OCI-LY7 (cell line): ENCODE results near the gene TAS2R40. TPM values are rescaled to one million over a fixed set of nuclear protein-coding genes. Genes with fewer than 3 reads are reported as not detected.
"Not testable (repeated sequence)": the region's sequence is repeated elsewhere in the genome, so short reads cannot be mapped to it uniquely, and the experiment has no call there.

ENCODE experiments used
- BruUV-seq: library from RNA; stranded (reverse); fragments of 400-500 nt; replicated peaks from 2 replicates; lab custom pipeline; 2021; lab: Mats Ljungman, UMichigan
- CTCF ChIA-PET: fragments of 300-600 bp; sonication (Branson Sonifier 250); formaldehyde crosslinking; loops from one replicate; lab custom pipeline; 2022; ENCODE audit warnings: antibody characterized with exemption; ENCODE audit not compliant: unreplicated experiment; lab: Charles Lee
- POLR2A ChIA-PET: fragments of 300-600 bp; sonication (Branson Sonifier 250); formaldehyde crosslinking; loops from one replicate; lab custom pipeline; 2022; ENCODE audit warnings: antibody characterized with exemption; lab: Charles Lee
- DNase-seq: peaks from one replicate; pipeline ENCODE4 v3.0.0-alpha.2; 2015; ENCODE audit warnings: low spot score
- H2AFZ ChIP-seq: fragments of 200-600 bp; sonication (generic), shearing (Covaris generic); 2 replicates; pipeline ENCODE4 v1.6.1; 2014; ENCODE audit warnings: mild to moderate bottlenecking, antibody characterized with exemption, low read length, moderate library complexity
- H3K27ac ChIP-seq: fragments of 200-600 bp; sonication (generic); 2 replicates; pipeline ENCODE4 v1.5.1; 2014; ENCODE audit warnings: mixed run types, low read depth, mild to moderate bottlenecking, moderate library complexity, low read length, inconsistent platforms; ENCODE audit not compliant: poor library complexity, severe bottlenecking
- H3K36me3 ChIP-seq: fragments of 200-600 bp; sonication (generic); 2 replicates; pipeline ENCODE4 v1.6.1; 2014; ENCODE audit warnings: mild to moderate bottlenecking, antibody characterized with exemption, low read length, moderate library complexity, mixed read lengths; ENCODE audit not compliant: insufficient read depth
- H3K4me1 ChIP-seq: fragments of 200-600 bp; sonication (generic); 2 replicates; pipeline ENCODE4 v1.5.1; 2014; ENCODE audit warnings: mild to moderate bottlenecking, low read length; ENCODE audit not compliant: insufficient read depth, poor library complexity, severe bottlenecking
- H3K4me2 ChIP-seq: fragments of 200-600 bp; sonication (generic); 2 replicates; pipeline ENCODE4 v1.6.1; 2014; ENCODE audit warnings: mild to moderate bottlenecking, low read length
- H3K4me3 ChIP-seq: fragments of 200-600 bp; sonication (generic); 2 replicates; pipeline ENCODE4 v1.5.1; 2014; ENCODE audit warnings: mild to moderate bottlenecking, low read depth, low read length; ENCODE audit not compliant: poor library complexity, severe bottlenecking
- H3K79me2 ChIP-seq: fragments of 200-600 bp; sonication (generic); 2 replicates; pipeline ENCODE4 v1.6.1; 2016; ENCODE audit warnings: low read depth, mild to moderate bottlenecking, low read length, moderate library complexity, mixed read lengths; ENCODE audit not compliant: insufficient read depth
- H3K9me2 ChIP-seq: fragments of 200-600 bp; sonication (generic); 2 replicates; pipeline ENCODE4 v1.6.1; 2016; ENCODE audit warnings: mild to moderate bottlenecking, low read length, mixed read lengths; ENCODE audit not compliant: insufficient read depth
- H3K9me3 ChIP-seq: fragments of 200-600 bp; sonication (generic); 2 replicates; pipeline ENCODE4 v1.6.1; 2014; ENCODE audit warnings: mild to moderate bottlenecking, mixed run types, low read length, mixed read lengths
- H4K20me1 ChIP-seq: fragments of 200-600 bp; sonication (generic); 2 replicates; pipeline ENCODE4 v1.6.1; 2014; ENCODE audit warnings: mild to moderate bottlenecking, antibody characterized with exemption, low read length, moderate library complexity, mixed read lengths; ENCODE audit not compliant: insufficient read depth
- EZH2phosphoT487 ChIP-seq: fragments of 200-600 bp; sonication (generic); IDR thresholded peaks from 2 replicates; pipeline ENCODE4 v1.6.1; 2018; ENCODE audit warnings: low read depth, borderline replicate concordance, mild to moderate bottlenecking, mixed run types, antibody characterized with exemption, low read length, moderate library complexity, mixed read lengths
- intact Hi-C: fragments of 100-400 bp; cut with micrococcal nuclease; formaldehyde crosslinking; loops from one replicate; pipeline ENCODE4 v1.10.0; 2022; ENCODE audit not compliant: unreplicated experiment
- total RNA-seq, 2 experiments: library from RNA; depleted of rRNA in 1 of 2; stranded (reverse); fragments of >200 nt in 1 of 2; shearing (Covaris generic) in 1 of 2; gene quantifications; 2 replicates each; pipeline ENCODE4 v1.2.3, GENCODE V29; 2014 to 2022
- TF ChIP-seq, protein P1 (sequence below): fragments of 200-600 bp; sonication (generic); conservative IDR thresholded peaks from 2 replicates; pipeline ENCODE4 v1.5.1; 2014; ENCODE audit warnings: mild to moderate bottlenecking, antibody characterized with exemption, low read length, moderate library complexity, mixed read lengths

The TAS2R40 gene
- total RNA-seq, 2 experiments from 2014 or later: not detected

- no peaks in the 10 kb centered on the region for H3K36me3 ChIP-seq
- no peaks in the 10 kb centered on the region for H3K79me2 ChIP-seq
- peaks cover 15% of the 10 kb centered on the region for H3K9me3 ChIP-seq
- no peaks in the 10 kb centered on the region for H3K4me1 ChIP-seq
- ChIA-PET POLR2A (no interaction called here), CTCF (no interaction called here)
- no peaks in the 10 kb centered on the region for H4K20me1 ChIP-seq
- DNase-seq: peak; percentile 10
- H3K27ac ChIP-seq: no peak overlapping the region
- no peak overlapping the region for H2AFZ ChIP-seq
- intact Hi-C loops: no loop called here
- no peaks in the 10 kb centered on the region for H3K9me2 ChIP-seq
- H3K4me2 ChIP-seq: no peak overlapping the region
- no TSS peak for BruUV-seq
- TF ChIP-seq EZH2phosphoT487: no peak
- TF ChIP-seq, protein P1, sequence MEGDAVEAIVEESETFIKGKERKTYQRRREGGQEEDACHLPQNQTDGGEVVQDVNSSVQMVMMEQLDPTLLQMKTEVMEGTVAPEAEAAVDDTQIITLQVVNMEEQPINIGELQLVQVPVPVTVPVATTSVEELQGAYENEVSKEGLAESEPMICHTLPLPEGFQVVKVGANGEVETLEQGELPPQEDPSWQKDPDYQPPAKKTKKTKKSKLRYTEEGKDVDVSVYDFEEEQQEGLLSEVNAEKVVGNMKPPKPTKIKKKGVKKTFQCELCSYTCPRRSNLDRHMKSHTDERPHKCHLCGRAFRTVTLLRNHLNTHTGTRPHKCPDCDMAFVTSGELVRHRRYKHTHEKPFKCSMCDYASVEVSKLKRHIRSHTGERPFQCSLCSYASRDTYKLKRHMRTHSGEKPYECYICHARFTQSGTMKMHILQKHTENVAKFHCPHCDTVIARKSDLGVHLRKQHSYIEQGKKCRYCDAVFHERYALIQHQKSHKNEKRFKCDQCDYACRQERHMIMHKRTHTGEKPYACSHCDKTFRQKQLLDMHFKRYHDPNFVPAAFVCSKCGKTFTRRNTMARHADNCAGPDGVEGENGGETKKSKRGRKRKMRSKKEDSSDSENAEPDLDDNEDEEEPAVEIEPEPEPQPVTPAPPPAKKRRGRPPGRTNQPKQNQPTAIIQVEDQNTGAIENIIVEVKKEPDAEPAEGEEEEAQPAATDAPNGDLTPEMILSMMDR: no peak
- no peak overlapping the region for H3K4me3 ChIP-seq
Measured at GRCh38 chr7:143177374-143178119, 44.3 kb upstream of the TAS2R40 start.

- peaks cover 15% of the 10 kb centered on the region for H3K9me3 ChIP-seq
- DNase-seq, H3K36me3 ChIP-seq, H3K9me2 ChIP-seq, H4K20me1 ChIP-seq, H3K27ac ChIP-seq, H3K4me1 ChIP-seq, POLR2A ChIA-PET, H3K4me3 ChIP-seq, H3K79me2 ChIP-seq, BruUV-seq, H3K4me2 ChIP-seq, intact Hi-C loops, H2AFZ ChIP-seq, CTCF ChIA-PET: not testable (repeated sequence)
Measured at GRCh38 chr7:143180771-143181170, 41.1 kb upstream of the TAS2R40 start.

DNA sequence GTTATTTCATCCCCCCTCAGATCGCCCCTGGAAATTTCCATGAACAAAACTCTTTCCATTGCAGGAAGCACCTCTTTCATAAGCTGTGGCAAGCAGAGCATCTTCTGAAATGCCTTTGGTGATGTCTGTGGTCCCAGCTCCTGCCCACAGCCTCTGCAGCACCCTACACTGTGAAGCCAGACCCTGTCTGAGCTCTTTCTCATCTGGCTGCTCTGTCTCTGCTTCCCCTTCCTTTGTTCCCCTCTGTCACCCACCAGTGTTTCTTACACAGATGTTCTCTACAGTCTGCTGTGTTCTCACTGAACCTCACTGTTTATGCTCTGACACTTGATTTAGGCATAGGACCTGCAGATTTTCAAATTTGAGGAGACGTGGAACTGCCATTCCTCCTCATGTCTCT lies 40.5 kb upstream of the TAS2R40 start:
- no peak overlapping the region for H2AFZ ChIP-seq
- ChIA-PET CTCF (interaction anchor here (0.6 kb wide), 1 partner anchor 173 kb away, joined by 3 read pairs; no protein-coding TSS in a partner anchor), POLR2A (no interaction called here)
- no peak for TF ChIP-seq EZH2phosphoT487
- TF ChIP-seq, protein P1: no peak
- no peak overlapping the region for H3K27ac ChIP-seq
- no peaks in the 10 kb centered on the region for H3K79me2 ChIP-seq
- H3K9me3 ChIP-seq: peaks cover 15% of the 10 kb centered on the region
- DNase-seq: no peak
- H3K36me3 ChIP-seq: no peaks in the 10 kb centered on the region
- no peaks in the 10 kb centered on the region for H3K4me1 ChIP-seq
- H3K9me2 ChIP-seq: no peaks in the 10 kb centered on the region
- H3K4me2 ChIP-seq: no peak overlapping the region
- H3K4me3 ChIP-seq: no peak overlapping the region
- BruUV-seq: no TSS peak
- intact Hi-C loops: no loop called here
- no peaks in the 10 kb centered on the region for H4K20me1 ChIP-seq
